SU-DHL-6 (cell line): ENCODE results near the gene NT5DC4.

ENCODE experiments used
- H2AFZ ChIP-seq: fragments of 200-600 bp; sonication (generic); 2 replicates; pipeline ENCODE4 v1.6.1; 2014; ENCODE audit warnings: low read depth, mild to moderate bottlenecking, moderate library complexity, mixed read lengths, antibody characterized with exemption, low read length; ENCODE audit not compliant: severe bottlenecking
- H3F3A ChIP-seq: fragments of 200-600 bp; shearing (Covaris generic); 2 replicates; pipeline ENCODE4 v1.6.0; 2016; ENCODE audit warnings: antibody characterized with exemption, mild to moderate bottlenecking; ENCODE audit not compliant: insufficient read depth
- H3K27ac ChIP-seq: fragments of 200-600 bp; sonication (generic); 2 replicates; pipeline ENCODE4 v1.5.1; 2016; ENCODE audit warnings: low read depth, mild to moderate bottlenecking, low read length, moderate library complexity, mixed read lengths
- H3K27me3 ChIP-seq: fragments of 200-600 bp; sonication (generic), shearing (Covaris generic); 2 replicates; pipeline ENCODE4 v1.6.0; 2014; ENCODE audit warnings: mild to moderate bottlenecking, low read length
- H3K36me3 ChIP-seq: fragments of 200-600 bp; sonication (generic); 2 replicates; pipeline ENCODE4 v1.6.1; 2014; ENCODE audit warnings: mild to moderate bottlenecking, low read length, mixed read lengths
- H3K4me2 ChIP-seq: fragments of 300-600, 200-600 bp; shearing (Covaris generic), sonication (generic); 2 replicates; pipeline ENCODE4 v1.6.0; 2014; ENCODE audit warnings: low read length, low read depth, mild to moderate bottlenecking; ENCODE audit not compliant: poor library complexity, severe bottlenecking
- H3K4me3 ChIP-seq: fragments of 200-600 bp; sonication (generic); 2 replicates; pipeline ENCODE4 v1.5.1; 2014; ENCODE audit warnings: antibody characterized with exemption, low read length, mild to moderate bottlenecking, mixed read lengths; ENCODE audit not compliant: insufficient read depth, poor library complexity, severe bottlenecking
- H3K79me2 ChIP-seq: fragments of 200-600 bp; sonication (generic); 2 replicates; pipeline ENCODE4 v1.6.1; 2014; ENCODE audit warnings: mild to moderate bottlenecking, low read length, moderate library complexity; ENCODE audit not compliant: insufficient read depth
- H3K9ac ChIP-seq: fragments of 200-600 bp; sonication (generic); 2 replicates; pipeline ENCODE4 v1.7.0; 2014; ENCODE audit warnings: mild to moderate bottlenecking, low read length
- H3K9me2 ChIP-seq: fragments of 200-600 bp; sonication (generic); replicated peaks from 2 replicates; pipeline ENCODE4 v1.6.1; 2014; ENCODE audit warnings: low read length; ENCODE audit not compliant: insufficient read depth
- H3K9me3 ChIP-seq: fragments of 200-600 bp; sonication (generic); 2 replicates; pipeline ENCODE4 v1.6.1; 2014; ENCODE audit warnings: low read length, mixed read lengths; ENCODE audit not compliant: insufficient read depth
- H4K20me1 ChIP-seq: fragments of 200-600 bp; sonication (generic); 2 replicates; pipeline ENCODE4 v1.6.1; 2014; ENCODE audit warnings: low read depth, mild to moderate bottlenecking, antibody characterized with exemption, low read length, moderate library complexity, mixed read lengths
- CTCF ChIP-seq: fragments of 200-600 bp; sonication (generic); IDR thresholded peaks from one replicate; pipeline ENCODE4 v1.5.1; 2017; ENCODE audit warnings: antibody characterized with exemption, mild to moderate bottlenecking, low read length, moderate library complexity; ENCODE audit not compliant: insufficient read depth, poor library complexity, severe bottlenecking
- EZH2phosphoT487 ChIP-seq: fragments of 200-600 bp; sonication (generic), shearing (Covaris generic); conservative IDR thresholded peaks from 2 replicates; pipeline ENCODE4 v1.6.1; 2018; ENCODE audit warnings: mild to moderate bottlenecking, antibody characterized with exemption, low read length, moderate library complexity, mixed read lengths

Gene NT5DC4

GRCh38 chr2:112757265-112757664 is 36.4 kb downstream of the NT5DC4 start:
- H3K36me3 ChIP-seq = peaks cover 65% of the 10 kb centered on the region
- no peaks in the 10 kb centered on the region for H4K20me1 ChIP-seq
- H3K79me2 ChIP-seq = peaks cover 37% of the 10 kb centered on the region

GRCh38 chr2:112758711-112759110 is 37.9 kb downstream of the NT5DC4 start:
- H3K4me3 ChIP-seq = no peak overlapping the region
- no peaks in the 10 kb centered on the region for H3K9me3 ChIP-seq
- no peaks in the 10 kb centered on the region for H4K20me1 ChIP-seq
- H3K79me2 ChIP-seq = peaks cover 46% of the 10 kb centered on the region
- H3K9me2 ChIP-seq = no peaks in the 10 kb centered on the region
- H3K4me2 ChIP-seq = no peak overlapping the region
- no peak overlapping the region for H3K27ac ChIP-seq
- H3K9ac ChIP-seq = no peak overlapping the region
- TF ChIP-seq CTCF (no peak), EZH2phosphoT487 (no peak)
- no peak overlapping the region for H2AFZ ChIP-seq
- peaks cover 60% of the 10 kb centered on the region for H3K36me3 ChIP-seq
- no peaks in the 10 kb centered on the region for H3K27me3 ChIP-seq
- H3F3A ChIP-seq = no peaks in the 10 kb centered on the region

More at GRCh38 chr2:112757265-112757664, 36.4 kb downstream of the NT5DC4 start:
- H3K27ac ChIP-seq = no peak overlapping the region
- H2AFZ ChIP-seq = no peak overlapping the region
- H3F3A ChIP-seq = peaks cover 2% of the 10 kb centered on the region
- no peaks in the 10 kb centered on the region for H3K9me2 ChIP-seq
- TF ChIP-seq CTCF (no peak), EZH2phosphoT487 (no peak)
- no peaks in the 10 kb centered on the region for H3K9me3 ChIP-seq
- no peak overlapping the region for H3K9ac ChIP-seq
- H3K27me3 ChIP-seq = no peaks in the 10 kb centered on the region
- H3K4me3 ChIP-seq = no peak overlapping the region
- no peak overlapping the region for H3K4me2 ChIP-seq

GRCh38 chr2:112760149-112760548 is 39.3 kb downstream of the NT5DC4 start:
- Histone ChIP-seq H3K4me2 (no peak overlapping the region), H3K9ac (no peak overlapping the region), H3F3A (no peaks in the 10 kb centered on the region), H3K4me3 (no peak overlapping the region), H4K20me1 (no peaks in the 10 kb centered on the region), H3K79me2 (peaks cover 48% of the 10 kb centered on the region), H3K9me3 (no peaks in the 10 kb centered on the region), H3K36me3 (peaks cover 56% of the 10 kb centered on the region), H3K27me3 (no peaks in the 10 kb centered on the region), H3K27ac (no peak overlapping the region), H3K9me2 (no peaks in the 10 kb centered on the region), H2AFZ (no peak overlapping the region)
- TF ChIP-seq CTCF (no peak), EZH2phosphoT487 (no peak)
